Upper lobe of left lung (tissue), 6 donors: Measurements from ENCODE around the gene MRPL44. TPM values are rescaled to one million over a fixed set of nuclear protein-coding genes. Genes with fewer than 3 reads are reported as not detected.

Experiments used
- ATAC-seq, 2 donors: fragments of 200-7000 bp; cut with Tn5 transposase; one replicate each; pipeline ENCODE4 v1.9.1; 2022; ENCODE audit warnings: mild to moderate bottlenecking in 2 of 2, moderate library complexity in 2 of 2; ENCODE audit not compliant: low FRiP score in 2 of 2
- DNase-seq, 2 donors: peaks; one replicate each; pipeline ENCODE4 v3.0.0-alpha.2; 2019 to 2020
- H3K27ac ChIP-seq, 4 donors: fragments of 200-600 bp; sonication (generic); one replicate each; pipeline ENCODE4 v1.5.1; 2016 to 2019
- H3K27me3 ChIP-seq, 4 donors: fragments of 200-600 bp; sonication (generic); one replicate each; pipeline ENCODE4 v1.5.1; 2017 to 2019
- H3K36me3 ChIP-seq, 4 donors: fragments of 200-600 bp; sonication (generic); one replicate each; pipeline ENCODE4 v1.5.1; 2016 to 2019
- H3K4me1 ChIP-seq, 4 donors: fragments of 200-600 bp; sonication (generic); one replicate each; pipeline ENCODE4 v1.5.1; 2018 to 2019
- H3K4me3 ChIP-seq, 4 donors: fragments of 200-600 bp; sonication (generic); one replicate each; pipeline ENCODE4 v1.5.1; 2017 to 2019; ENCODE audit warnings: mild to moderate bottlenecking in 2 of 4, moderate library complexity in 1 of 4
- H3K9me3 ChIP-seq, 4 donors: fragments of 200-600 bp; sonication (generic); one replicate each; pipeline ENCODE4 v1.5.1; 2018 to 2019
- CTCF ChIP-seq, 6 experiments: fragments of 450-650 bp in 4 of 6; fragments of 200-600 bp in 2 of 6; sonication (generic) in 2 of 6; IDR thresholded peaks; one replicate each; pipeline ENCODE4 v1.5.1; 2016 to 2019; ENCODE audit warnings: antibody characterized with exemption in 6 of 6
- EP300 ChIP-seq, 4 donors: sonication (generic); formaldehyde crosslinking; IDR thresholded peaks; one replicate each; pipeline ENCODE4 v1.5.1; 2017; ENCODE audit warnings: antibody characterized with exemption in 4 of 4, control low read depth in 2 of 4
- POLR2A ChIP-seq, 4 donors: fragments of 450-650 bp; IDR thresholded peaks; one replicate each; pipeline ENCODE4 v1.5.1; 2016 to 2017; ENCODE audit warnings: antibody characterized with exemption in 4 of 4, mild to moderate bottlenecking in 2 of 4
- POLR2AphosphoS5 ChIP-seq, 2 donors: sonication (generic); formaldehyde crosslinking; IDR thresholded peaks; one replicate each; pipeline ENCODE4 v1.5.1; 2017; ENCODE audit warnings: antibody characterized with exemption in 2 of 2
- WGBS, 2 donors: methylation state at CpG; one replicate each; pipeline ENCODE4 v1.1.5; 2017 to 2018; 5-methylcytosine and 5-hydroxymethylcytosine counted together
- total RNA-seq, 6 donors: library from RNA; depleted of rRNA in 4 of 6; stranded (reverse); fragments of >200 nt in 4 of 6; gene quantifications; one replicate each; pipeline versions ENCODE4 v1.1.0 to v1.2.1, GENCODE V29; 2016 to 2021
- donor health status: DM: no; HTN: no; CAD: no; lungs with moderate emphysema.
- donor health status: DM: no; HTN: yes; CAD: no; lungs with severe emphysema.

Gene MRPL44
- total RNA-seq, 6 donors from 2014 or later = 7.9 to 24.4 (median 22.5) TPM

GRCh38 chr2:223989206-223989855 lies 32.1 kb downstream of the MRPL44 start:
- WGBS, 2 donors = 66 to 69% methylated on average over 10 of the region's 10 CpGs
- H3K9me3 ChIP-seq = no peaks in the 10 kb centered on the region
- H3K27me3 ChIP-seq = no peaks in the 10 kb centered on the region
- no peak overlapping the region for H3K4me3 ChIP-seq
- TF ChIP-seq POLR2AphosphoS5 (IDR thresholded peaks at IDR 0.05) (no peak), CTCF (IDR thresholded peaks at IDR 0.05) (peak in 1 of 6 experiments; percentile 17)
- ATAC-seq (no peak), DNase-seq (peak in 1 of 2 donors; percentile 42)
- H3K36me3 ChIP-seq = no peaks in the 10 kb centered on the region
- H3K4me1 ChIP-seq = no peaks in the 10 kb centered on the region
- H3K27ac ChIP-seq = no peak overlapping the region

GRCh38 chr2:223989856-223990232 lies 32.6 kb downstream of the MRPL44 start:
- peak in 1 of 2 donors; percentile 41 for ATAC-seq
- H3K27ac ChIP-seq = no peak overlapping the region
- H3K27me3 ChIP-seq = no peaks in the 10 kb centered on the region
- no peaks in the 10 kb centered on the region for H3K36me3 ChIP-seq
- H3K4me3 ChIP-seq = no peak overlapping the region
- TF ChIP-seq EP300 (IDR thresholded peaks at IDR 0.05) = no peak
- no peak for TF ChIP-seq CTCF (IDR thresholded peaks at IDR 0.05)
- TF ChIP-seq POLR2AphosphoS5 (IDR thresholded peaks at IDR 0.05) = no peak
- no peak for TF ChIP-seq POLR2A (IDR thresholded peaks at IDR 0.05)
- DNase-seq = no peak
- no peaks in the 10 kb centered on the region for H3K4me1 ChIP-seq
- 74 to 83% methylated on average over 3 of the region's 3 CpGs for WGBS, 2 donors
- no peaks in the 10 kb centered on the region for H3K9me3 ChIP-seq

- WGBS, 2 donors = 91 to 92% methylated on average over 12 of the region's 12 CpGs
- Histone ChIP-seq H3K36me3 (no peaks in the 10 kb centered on the region), H3K4me3 (no peak overlapping the region), H3K27me3 (no peaks in the 10 kb centered on the region), H3K9me3 (no peaks in the 10 kb centered on the region), H3K4me1 (no peaks in the 10 kb centered on the region), H3K27ac (no peak overlapping the region)
- no peak for ATAC-seq
- no peak for DNase-seq
- TF ChIP-seq POLR2AphosphoS5 (IDR thresholded peaks at IDR 0.05) (no peak), EP300 (IDR thresholded peaks at IDR 0.05) (no peak), CTCF (IDR thresholded peaks at IDR 0.05) (no peak), POLR2A (IDR thresholded peaks at IDR 0.05) (no peak)
Observed at GRCh38 chr2:223991611-223992010, 34.3 kb downstream of the MRPL44 start.

GRCh38 chr2:223993634-223994232 lies 36.5 kb downstream of the MRPL44 start:
- 32% methylated on average over 5 of the region's 5 CpGs for WGBS, 2 donors
- ATAC-seq (peak in 1 of 2 donors; percentile 85), DNase-seq (peak in 1 of 2 donors; percentile 28)
- H3K27me3 ChIP-seq = no peaks in the 10 kb centered on the region
- H3K36me3 ChIP-seq = no peaks in the 10 kb centered on the region
- H3K9me3 ChIP-seq = no peaks in the 10 kb centered on the region
- H3K4me1 ChIP-seq = no peaks in the 10 kb centered on the region
- no peak overlapping the region for H3K4me3 ChIP-seq
- H3K27ac ChIP-seq = no peak overlapping the region
- TF ChIP-seq POLR2A (IDR thresholded peaks at IDR 0.05) = no peak
- TF ChIP-seq POLR2AphosphoS5 (IDR thresholded peaks at IDR 0.05) = no peak
- TF ChIP-seq CTCF (IDR thresholded peaks at IDR 0.05) = peak; percentile 44 to 74 (median 66)
